Mesendoderm (in vitro differentiated cells): Measurements from ENCODE around the gene C1orf116.
A peak's percentile ranks its signal among the peaks of the same experiment; 100 is the strongest.

Experiments
- DNase-seq: peaks from one replicate; pipeline ENCODE4 v3.0.0; 2013
- H2AK5ac ChIP-seq: 2 replicates; pipeline ENCODE4 v1.6.1; 2013; ENCODE audit warnings: low read length, inconsistent platforms
- H2BK120ac ChIP-seq: 2 replicates; pipeline ENCODE4 v1.6.1; 2013; ENCODE audit warnings: low read depth, mild to moderate bottlenecking, low read length, moderate library complexity, mixed read lengths
- H2BK15ac ChIP-seq: replicated peaks from 2 replicates; pipeline ENCODE4 v1.6.1; 2013; ENCODE audit warnings: low read depth, mild to moderate bottlenecking, moderate library complexity
- H2BK5ac ChIP-seq: 2 replicates; pipeline ENCODE4 v1.6.1; 2013; ENCODE audit warnings: low read length, inconsistent platforms
- H3K18ac ChIP-seq: 2 replicates; pipeline ENCODE4 v1.6.1; 2013; ENCODE audit warnings: mild to moderate bottlenecking, low read length, mixed read lengths
- H3K23ac ChIP-seq: one replicate; pipeline ENCODE4 v1.6.1; 2013; ENCODE audit warnings: low read length
- H3K27ac ChIP-seq: 2 replicates; pipeline ENCODE4 v1.5.1; 2013; ENCODE audit warnings: low read depth, mild to moderate bottlenecking, inconsistent platforms, low read length, moderate library complexity
- H3K27me3 ChIP-seq: 2 replicates; pipeline ENCODE4 v1.6.1; 2013; ENCODE audit warnings: low read length, control low read depth, mild to moderate bottlenecking, inconsistent platforms; ENCODE audit not compliant: insufficient read depth, poor library complexity
- H3K36me3 ChIP-seq: 2 replicates; pipeline ENCODE4 v1.6.1; 2013; ENCODE audit warnings: low read length, inconsistent platforms; ENCODE audit not compliant: control insufficient read depth, insufficient read depth
- H3K4ac ChIP-seq: one replicate; pipeline ENCODE4 v1.6.1; 2013; ENCODE audit warnings: low read depth, mild to moderate bottlenecking, low read length, moderate library complexity
- H3K4me1 ChIP-seq: 2 replicates; pipeline ENCODE4 v1.6.1; 2013; ENCODE audit warnings: low read depth, low read length, inconsistent platforms; ENCODE audit not compliant: control insufficient read depth
- H3K4me2 ChIP-seq: 2 replicates; pipeline ENCODE4 v1.6.1; 2013; ENCODE audit warnings: low read length
- H3K4me3 ChIP-seq: 2 replicates; pipeline ENCODE4 v1.5.1; 2013; ENCODE audit warnings: mild to moderate bottlenecking, low read length
- H3K56ac ChIP-seq: one replicate; pipeline ENCODE4 v1.6.1; 2013; ENCODE audit warnings: low read length
- H3K79me1 ChIP-seq: 2 replicates; pipeline ENCODE4 v1.6.1; 2013; ENCODE audit warnings: low read length, inconsistent platforms
- H3K79me2 ChIP-seq: 2 replicates; pipeline ENCODE4 v1.6.1; 2013; ENCODE audit warnings: mild to moderate bottlenecking, low read length; ENCODE audit not compliant: control insufficient read depth, insufficient read depth
- H3K9ac ChIP-seq: 2 replicates; pipeline ENCODE4 v1.6.1; 2013; ENCODE audit warnings: low read length, inconsistent platforms
- H4K5ac ChIP-seq: one replicate; pipeline ENCODE4 v1.6.1; 2013; ENCODE audit warnings: low read length
- H4K8ac ChIP-seq: one replicate; pipeline ENCODE4 v1.6.1; 2013; ENCODE audit warnings: low read depth, mild to moderate bottlenecking, control low read depth, low read length, moderate library complexity
- WGBS: extraction: QIAGEN DNeasy Blood & Tissue Kit; methylation state at CpG from one replicate; pipeline ENCODE4 v1.1.7; 2013; ENCODE audit warnings: low lambda C conversion rate, missing lambda C conversion rate; ENCODE audit not compliant: insufficient coverage; ENCODE audit errors: extremely low coverage; 5-methylcytosine and 5-hydroxymethylcytosine counted together

Gene C1orf116

GRCh38 chr1:207009182-207009850 lies 23.2 kb downstream of the C1orf116 start:
- Histone ChIP-seq H3K79me1 (no peaks in the 10 kb centered on the region), H3K23ac (no peak overlapping the region), H3K27ac (no peak overlapping the region), H3K4ac (no peak overlapping the region), H4K8ac (no peak overlapping the region), H2BK120ac (no peak overlapping the region), H2BK15ac (no peak overlapping the region), H3K9ac (no peak overlapping the region), H3K79me2 (no peaks in the 10 kb centered on the region), H3K4me1 (no peaks in the 10 kb centered on the region), H3K4me3 (no peak overlapping the region), H2AK5ac (no peak overlapping the region), H3K56ac (no peak overlapping the region), H3K27me3 (no peaks in the 10 kb centered on the region), H2BK5ac (no peak overlapping the region), H3K18ac (no peak overlapping the region), H3K36me3 (no peaks in the 10 kb centered on the region), H3K4me2 (no peak overlapping the region), H4K5ac (no peak overlapping the region)
- no peak for DNase-seq
- WGBS: no CpG with 5 or more reads among the region's 10 CpGs

GRCh38 chr1:207007352-207008033 lies 25.1 kb downstream of the C1orf116 start:
- Histone ChIP-seq H3K23ac (no peak overlapping the region), H3K27ac (no peak overlapping the region), H3K4me3 (no peak overlapping the region), H2BK5ac (no peak overlapping the region), H3K79me2 (no peaks in the 10 kb centered on the region), H3K27me3 (no peaks in the 10 kb centered on the region), H3K4ac (no peak overlapping the region), H3K18ac (no peak overlapping the region), H3K4me1 (no peaks in the 10 kb centered on the region), H3K79me1 (no peaks in the 10 kb centered on the region), H4K8ac (no peak overlapping the region), H3K36me3 (no peaks in the 10 kb centered on the region), H3K9ac (no peak overlapping the region), H4K5ac (no peak overlapping the region), H2BK15ac (no peak overlapping the region), H2BK120ac (no peak overlapping the region), H3K4me2 (no peak overlapping the region), H3K56ac (no peak overlapping the region), H2AK5ac (no peak overlapping the region)
- WGBS: no CpG with 5 or more reads among the region's 5 CpGs
- DNase-seq: peak; percentile 81

- Histone ChIP-seq H3K18ac (no peak overlapping the region), H2BK15ac (no peak overlapping the region), H3K27me3 (no peaks in the 10 kb centered on the region), H3K4me2 (no peak overlapping the region), H3K23ac (no peak overlapping the region), H4K5ac (no peak overlapping the region), H2AK5ac (no peak overlapping the region), H3K56ac (no peak overlapping the region), H2BK5ac (no peak overlapping the region), H3K4ac (no peak overlapping the region), H3K79me2 (no peaks in the 10 kb centered on the region), H2BK120ac (no peak overlapping the region), H3K4me3 (no peak overlapping the region), H3K36me3 (no peaks in the 10 kb centered on the region), H3K79me1 (no peaks in the 10 kb centered on the region), H3K27ac (no peak overlapping the region), H3K4me1 (no peaks in the 10 kb centered on the region), H4K8ac (no peak overlapping the region), H3K9ac (no peak overlapping the region)
- no peak for DNase-seq
- no CpG with 5 or more reads among the region's 3 CpGs for WGBS
Measured at GRCh38 chr1:207006914-207007313, 25.6 kb downstream of the C1orf116 start.

GRCh38 chr1:207006083-207006482 lies 26.5 kb downstream of the C1orf116 start:
- Histone ChIP-seq H3K9ac (no peak overlapping the region), H3K56ac (no peak overlapping the region), H3K23ac (no peak overlapping the region), H3K4ac (no peak overlapping the region), H3K18ac (no peak overlapping the region), H3K27ac (no peak overlapping the region), H3K79me2 (no peaks in the 10 kb centered on the region), H3K4me3 (no peak overlapping the region), H2BK15ac (no peak overlapping the region), H4K5ac (no peak overlapping the region), H3K4me2 (no peak overlapping the region), H2BK120ac (no peak overlapping the region), H4K8ac (no peak overlapping the region), H3K79me1 (no peaks in the 10 kb centered on the region), H2AK5ac (no peak overlapping the region), H2BK5ac (no peak overlapping the region), H3K36me3 (no peaks in the 10 kb centered on the region), H3K27me3 (no peaks in the 10 kb centered on the region), H3K4me1 (no peaks in the 10 kb centered on the region)
- no CpG with 5 or more reads among the region's 3 CpGs for WGBS
- DNase-seq: no peak

DNA sequence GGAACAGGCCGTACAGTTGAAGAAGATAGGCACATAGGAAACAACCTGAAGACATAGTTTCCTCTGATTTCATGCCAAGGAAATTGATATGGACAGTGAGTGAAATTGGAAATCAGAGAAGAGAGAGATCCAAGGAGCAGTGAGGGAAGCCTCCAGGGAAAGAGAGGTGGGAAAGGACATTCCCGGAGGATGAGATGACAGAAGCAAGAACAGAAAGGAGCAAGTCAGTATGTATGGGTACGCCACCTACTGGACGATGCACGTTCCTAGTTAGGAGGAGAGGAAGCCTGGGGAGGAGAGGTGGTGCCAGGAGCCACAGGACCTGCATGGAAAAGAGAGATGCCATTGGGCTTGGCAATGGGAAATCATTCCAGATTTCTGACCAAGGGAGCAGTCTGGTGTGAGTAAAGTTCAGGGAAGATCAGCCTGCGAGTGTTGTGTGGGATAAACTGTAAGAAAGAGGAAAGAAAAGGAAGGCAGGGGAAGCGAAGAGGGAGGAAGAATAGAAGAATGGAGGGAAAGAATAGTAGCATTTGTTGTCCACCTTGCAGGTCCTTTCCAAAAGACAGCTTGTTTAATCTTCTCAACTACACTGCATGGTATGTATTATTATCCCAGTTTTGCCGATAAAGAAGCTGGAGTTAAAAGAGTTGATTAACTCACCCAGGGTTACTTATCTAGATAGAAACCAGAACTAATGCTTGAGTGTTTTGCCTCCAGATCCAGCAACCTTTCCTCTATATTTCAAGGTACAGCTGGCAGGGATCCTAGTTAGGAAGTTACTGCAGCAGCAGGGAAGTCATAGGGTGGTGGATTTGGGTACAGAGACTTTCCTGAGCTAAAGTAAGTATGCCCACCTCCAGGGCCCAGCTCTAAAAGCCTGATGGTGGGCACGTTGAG lies 27.4 kb downstream of the C1orf116 start:
- Histone ChIP-seq H3K27ac (no peak overlapping the region), H2BK15ac (no peak overlapping the region), H2BK5ac (no peak overlapping the region), H3K79me1 (no peaks in the 10 kb centered on the region), H3K4me3 (no peak overlapping the region), H3K4me1 (no peaks in the 10 kb centered on the region), H4K5ac (no peak overlapping the region), H2BK120ac (no peak overlapping the region), H3K27me3 (no peaks in the 10 kb centered on the region), H4K8ac (no peak overlapping the region), H3K4ac (no peak overlapping the region), H3K79me2 (no peaks in the 10 kb centered on the region), H3K18ac (no peak overlapping the region), H2AK5ac (no peak overlapping the region), H3K23ac (no peak overlapping the region), H3K56ac (no peak overlapping the region), H3K9ac (no peak overlapping the region), H3K4me2 (no peak overlapping the region), H3K36me3 (no peaks in the 10 kb centered on the region)
- no CpG with 5 or more reads among the region's 9 CpGs for WGBS
- DNase-seq: peak; percentile 93
